Activated B cell treated with CpG ODN at 0.5 μM for 24 hours (primary cell): ENCODE results near the gene ZBTB44. TPM values are rescaled to one million over a fixed set of nuclear protein-coding genes. Genes with fewer than 3 reads are reported as not detected.

Experiments
- ATAC-seq: fragments of 200-7000 bp; cut with Tn5 transposase; one replicate; pipeline ENCODE4 v1.10.0; 2021; ENCODE audit warnings: low read depth, mild to moderate bottlenecking, moderate library complexity
- CTCF ChIA-PET: fragments of 350-600 bp; sonication (Branson Sonifier 250); formaldehyde crosslinking; loops from one replicate; lab custom pipeline; 2021; ENCODE audit warnings: antibody characterized with exemption; lab: Charles Lee
- POLR2A ChIA-PET: fragments of 350-600 bp; sonication (Branson Sonifier 250); formaldehyde crosslinking; loops from one replicate; lab custom pipeline; 2021; ENCODE audit warnings: antibody characterized with exemption; lab: Charles Lee
- DNase-seq: peaks from one replicate; pipeline ENCODE4 v3.0.0; 2022
- H3K27ac Mint-ChIP-seq: one replicate; pipeline ENCODE4 v1.8.0; 2020; ENCODE audit warnings: mixed read lengths
- H3K27me3 Mint-ChIP-seq: one replicate; pipeline ENCODE4 v1.8.0; 2021; ENCODE audit warnings: mixed read lengths
- H3K36me3 Mint-ChIP-seq: one replicate; pipeline ENCODE4 v1.8.0; 2021; ENCODE audit warnings: low read depth, mixed read lengths
- H3K4me1 Mint-ChIP-seq: one replicate; pipeline ENCODE4 v1.8.0; 2021; ENCODE audit warnings: mixed read lengths
- H3K4me3 Mint-ChIP-seq: one replicate; pipeline ENCODE4 v1.8.0; 2020; ENCODE audit warnings: mild to moderate bottlenecking, mixed read lengths
- H3K9me3 Mint-ChIP-seq: one replicate; pipeline ENCODE4 v1.8.0; 2020; ENCODE audit warnings: mixed read lengths
- CTCF ChIP-seq: fragments of 200-600 bp; IDR thresholded peaks from one replicate; pipeline ENCODE4 v1.8.0; 2022; ENCODE audit warnings: antibody characterized with exemption, mild to moderate bottlenecking
- intact Hi-C: fragments of 100-400 bp; cut with micrococcal nuclease; formaldehyde crosslinking; loops from one replicate; pipeline ENCODE4 v1.15.1; 2024
- total RNA-seq: library from RNA; stranded (reverse); gene quantifications from 2 replicates; pipeline ENCODE4 v1.2.3, GENCODE V29; 2022

The ZBTB44 gene
- total RNA-seq, 1 donor from 2014 or later, result 61.5 TPM

- DNase-seq (no peak), ATAC-seq (no peak)
- Mint-ChIP-seq H3K36me3 (peaks cover 41% of the 10 kb centered on the region), H3K9me3 (no peaks in the 10 kb centered on the region), H3K4me1 (peaks cover 15% of the 10 kb centered on the region), H3K27ac (no peak overlapping the region), H3K27me3 (no peaks in the 10 kb centered on the region), H3K4me3 (no peak overlapping the region)
- ChIA-PET CTCF (interaction anchor here (1.1 to 1.5 kb wide), 2 partner anchors 224 to 654 kb away, joined by 3 read pairs; no protein-coding TSS in a partner anchor), POLR2A (interaction anchor here (0.9 kb wide), 1 partner anchor 58 kb away, joined by 3 read pairs; no protein-coding TSS in a partner anchor)
- TF ChIP-seq CTCF, result no peak
- intact Hi-C loops, result no loop called here
Measured at GRCh38 chr11:130208241-130209127, 106.2 kb downstream of the ZBTB44 start.

- Mint-ChIP-seq H3K36me3 (peaks cover 50% of the 10 kb centered on the region), H3K27ac (no peak overlapping the region), H3K4me3 (no peak overlapping the region), H3K4me1 (peaks cover 29% of the 10 kb centered on the region), H3K27me3 (no peaks in the 10 kb centered on the region), H3K9me3 (no peaks in the 10 kb centered on the region)
- DNase-seq (no peak), ATAC-seq (no peak)
- CTCF ChIA-PET, result no interaction called here
- no peak for TF ChIP-seq CTCF
- intact Hi-C loops, result no loop called here
- POLR2A ChIA-PET, result no interaction called here
Measured at GRCh38 chr11:130206141-130206540, 108.6 kb downstream of the ZBTB44 start.

GRCh38 chr11:130204703-130205095 is 110.0 kb downstream of the ZBTB44 start:
- no peak for ATAC-seq
- POLR2A ChIA-PET, result no interaction called here
- TF ChIP-seq CTCF, result no peak
- intact Hi-C loops, result no loop called here
- Mint-ChIP-seq H3K27me3 (no peaks in the 10 kb centered on the region), H3K9me3 (no peaks in the 10 kb centered on the region), H3K36me3 (peaks cover 52% of the 10 kb centered on the region), H3K27ac (no peak overlapping the region), H3K4me3 (no peak overlapping the region), H3K4me1 (peaks cover 32% of the 10 kb centered on the region)
- CTCF ChIA-PET, result interaction anchor here (1.0 kb wide), 1 partner anchor 8 kb away, joined by 4 read pairs; no protein-coding TSS in a partner anchor
- DNase-seq, result no peak

DNA sequence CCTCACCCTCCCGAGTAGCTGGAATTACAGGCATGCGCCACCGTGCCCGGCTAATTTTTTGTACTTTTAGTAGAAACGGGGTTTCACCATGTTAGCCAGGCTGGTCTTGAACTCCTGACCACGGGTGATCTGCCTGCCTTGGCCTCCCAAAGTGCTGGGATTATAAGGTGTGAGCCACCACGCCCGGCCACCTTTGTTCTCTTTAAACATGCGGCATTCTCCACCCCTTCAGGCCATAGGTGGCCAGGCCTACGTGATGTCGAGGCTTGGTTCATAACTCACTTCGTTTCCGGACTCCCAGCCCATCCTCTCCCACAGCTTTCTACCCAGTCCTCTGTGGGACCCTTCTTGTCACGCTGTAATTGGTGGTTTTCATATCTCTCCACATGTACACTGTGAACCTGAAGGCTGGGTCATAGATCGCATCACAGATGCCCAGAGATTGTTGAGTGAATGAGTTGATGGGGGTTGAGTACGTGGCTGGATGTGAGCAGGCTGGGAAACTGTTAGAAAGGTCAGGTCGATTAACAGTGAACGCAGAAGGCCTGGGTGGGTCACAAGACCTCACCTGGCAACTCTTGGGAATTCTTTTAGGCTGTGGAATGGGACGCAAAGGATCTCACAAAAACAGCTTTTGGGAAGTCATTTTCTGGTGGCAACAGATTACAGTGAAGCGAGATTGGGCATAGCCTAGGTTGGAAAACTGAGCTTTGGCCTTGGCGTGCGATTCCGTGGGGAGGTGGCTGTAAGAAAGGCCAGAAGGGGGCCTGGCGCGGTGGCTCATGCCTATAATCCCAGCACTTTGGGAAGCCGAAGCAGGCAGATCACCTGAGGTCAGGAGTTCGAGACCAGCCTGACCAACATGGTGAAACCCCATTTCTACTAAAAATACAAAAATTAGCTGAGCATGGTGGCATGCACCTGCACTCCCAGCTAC is 110.7 kb downstream of the ZBTB44 start:
- ATAC-seq, result no peak
- H3K9me3 Mint-ChIP-seq, result no peaks in the 10 kb centered on the region
- intact Hi-C loops, result loop anchor here (2.0 kb wide), 1 partner anchor 39 kb away; no protein-coding TSS in a partner anchor
- H3K4me1 Mint-ChIP-seq, result peaks cover 32% of the 10 kb centered on the region
- H3K36me3 Mint-ChIP-seq, result peaks cover 51% of the 10 kb centered on the region
- H3K27me3 Mint-ChIP-seq, result no peaks in the 10 kb centered on the region
- DNase-seq, result no peak
- TF ChIP-seq CTCF, result no peak
- ChIA-PET CTCF (interaction anchor here (1.0 kb wide), 1 partner anchor 9 kb away, joined by 4 read pairs; no protein-coding TSS in a partner anchor), POLR2A (interaction anchor here (1.4 kb wide), 1 partner anchor 38 kb away, joined by 6 read pairs; no protein-coding TSS in a partner anchor)
- no peak overlapping the region for H3K27ac Mint-ChIP-seq
- H3K4me3 Mint-ChIP-seq, result no peak overlapping the region
